Testis (tissue), 2 donors: ENCODE results near the gene TMEM91.

ENCODE experiments used
- CTCF ChIP-seq, 3 experiments: fragments of 450-650 bp in 2 of 3; fragments of 200-600 bp in 1 of 3; sonication (generic) in 1 of 3; IDR thresholded peaks; one replicate each; pipeline ENCODE4 v1.5.1; 2016 to 2019; ENCODE audit warnings: antibody characterized with exemption in 3 of 3, mild to moderate bottlenecking in 2 of 3, moderate library complexity in 1 of 3
- POLR2A ChIP-seq: fragments of 450-650 bp; IDR thresholded peaks from one replicate; pipeline ENCODE4 v1.6.1; 2017; ENCODE audit warnings: antibody characterized with exemption, mild to moderate bottlenecking, moderate library complexity

GRCh38 chr19:41363753-41364523, 12.4 kb upstream of the TMEM91 start, which contains the start of gene B9D2:
- TF ChIP-seq CTCF (IDR thresholded peaks at IDR 0.05) (no peak), POLR2A (peak; percentile 20)
